ENCODE measurements around the gene LRRC27. TPM values are rescaled to one million over a fixed set of nuclear protein-coding genes. Genes with fewer than 3 reads are reported as not detected.

Gene LRRC27
- total RNA-seq, 2 experiments from 2014 or later, result 1.5 to 1.9 TPM

GRCh38 chr10:132326925-132327324 is 5.1 kb upstream of the LRRC27 start:
- peak overlapping the region; percentile 40 for H3K27ac Mint-ChIP-seq
- peak; percentile 71 for DNase-seq
- H3K9me3 Mint-ChIP-seq, result peaks cover 6% of the 10 kb centered on the region
- no peaks in the 10 kb centered on the region for H3K27me3 Mint-ChIP-seq (ENCODE audit: low read depth)
- CTCF ChIA-PET, result no interaction called here
- H3K36me3 Mint-ChIP-seq (ENCODE audit: low read depth), result peaks cover 52% of the 10 kb centered on the region
- intact Hi-C loops (cut with micrococcal nuclease), result no loop called here
- peaks cover 59% of the 10 kb centered on the region for H3K4me1 Mint-ChIP-seq (ENCODE audit: low read depth)
- no peak overlapping the region for H3K4me3 Mint-ChIP-seq

- Mint-ChIP-seq H3K27me3 (ENCODE audit: low read depth) (no peaks in the 10 kb centered on the region), H3K4me3 (no peak overlapping the region), H3K4me1 (ENCODE audit: low read depth) (peaks cover 66% of the 10 kb centered on the region), H3K27ac (peak overlapping the region; percentile 31), H3K9me3 (peaks cover 6% of the 10 kb centered on the region), H3K36me3 (ENCODE audit: low read depth) (peaks cover 53% of the 10 kb centered on the region)
- CTCF ChIA-PET, result no interaction called here
- DNase-seq, result no peak
- intact Hi-C loops (cut with micrococcal nuclease), result no loop called here
These were observed 3.9 kb upstream of the LRRC27 start for GRCh38 chr10:132328106-132328505.

DNA sequence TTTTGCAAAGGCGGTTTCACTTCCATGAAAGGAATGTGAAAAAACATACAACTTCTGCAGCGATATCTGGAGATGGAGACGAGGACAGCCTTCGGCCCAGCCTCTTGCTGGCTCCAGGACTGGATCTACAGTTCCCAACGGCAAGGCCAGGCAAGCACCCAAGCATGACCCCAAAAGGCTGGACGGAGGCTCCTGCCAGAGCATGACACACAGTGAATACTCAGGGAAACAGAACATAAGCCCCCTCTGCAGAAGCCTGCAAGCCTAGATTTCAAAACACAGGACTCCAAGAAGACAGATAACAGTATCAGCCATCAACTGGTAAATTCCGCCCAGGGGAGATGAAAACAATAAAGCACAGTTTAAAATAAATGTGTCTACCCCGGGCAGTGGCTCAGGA is 3.3 kb upstream of the LRRC27 start:
- H3K4me3 Mint-ChIP-seq, result no peak overlapping the region
- peaks cover 71% of the 10 kb centered on the region for H3K4me1 Mint-ChIP-seq (ENCODE audit: low read depth)
- H3K27ac Mint-ChIP-seq, result no peak overlapping the region
- H3K27me3 Mint-ChIP-seq (ENCODE audit: low read depth), result no peaks in the 10 kb centered on the region
- H3K9me3 Mint-ChIP-seq, result peaks cover 6% of the 10 kb centered on the region
- DNase-seq, result no peak
- peaks cover 53% of the 10 kb centered on the region for H3K36me3 Mint-ChIP-seq (ENCODE audit: low read depth)
- CTCF ChIA-PET, result no interaction called here
- intact Hi-C loops (cut with micrococcal nuclease), result no loop called here

DNA sequence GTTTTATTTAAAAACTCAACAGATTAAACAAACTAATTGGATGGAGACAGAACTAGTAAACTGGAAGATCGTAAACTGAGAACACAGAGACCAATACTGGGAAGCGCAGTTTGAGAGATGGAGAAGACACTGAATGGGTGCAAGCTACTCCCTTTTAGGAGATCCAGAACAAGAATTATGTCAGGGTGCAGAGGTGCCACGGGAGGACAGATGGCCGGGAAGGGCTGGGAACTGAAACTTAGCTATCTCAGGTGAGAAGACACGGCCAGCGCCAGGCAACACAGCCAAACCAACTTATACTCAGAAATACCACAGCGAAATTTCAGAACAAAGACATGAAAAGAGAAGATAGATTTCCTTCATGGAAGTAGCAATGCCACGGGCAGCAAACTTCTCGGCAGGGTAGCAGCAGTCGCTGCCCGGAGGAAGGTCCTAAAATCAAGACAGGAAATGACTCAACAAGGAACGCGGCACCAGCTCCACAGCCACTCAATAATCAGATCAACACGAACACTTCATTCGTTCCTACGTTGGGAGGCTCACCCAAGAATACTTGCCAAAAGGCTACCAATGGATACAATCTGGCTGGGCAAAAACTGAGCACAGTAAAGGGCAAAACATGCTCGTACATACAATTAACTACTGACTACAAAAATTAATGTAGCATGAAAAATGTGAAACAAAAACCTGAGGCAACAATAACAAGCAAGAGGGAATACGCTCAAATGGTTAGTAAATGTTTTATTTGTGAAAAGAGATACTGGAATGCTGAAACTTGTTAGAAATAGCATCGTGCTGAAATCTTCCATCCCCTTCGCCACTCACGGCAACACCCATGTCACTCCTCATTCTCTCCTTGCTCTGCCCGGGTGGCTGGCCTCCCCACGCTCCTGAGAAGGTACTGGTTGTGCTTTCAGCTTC is 2.2 kb upstream of the LRRC27 start:
- CTCF ChIA-PET, result interaction anchor here (0.7 kb wide), 1 partner anchor 296 kb away, joined by 4 read pairs; no protein-coding TSS in a partner anchor
- Mint-ChIP-seq H3K9me3 (peaks cover 6% of the 10 kb centered on the region), H3K4me1 (ENCODE audit: low read depth) (peaks cover 71% of the 10 kb centered on the region), H3K36me3 (ENCODE audit: low read depth) (peaks cover 48% of the 10 kb centered on the region), H3K27ac (peak overlapping the region; percentile 77), H3K27me3 (ENCODE audit: low read depth) (no peaks in the 10 kb centered on the region), H3K4me3 (peak overlapping the region; percentile 92)
- peak; percentile 53 for DNase-seq
- intact Hi-C loops (cut with micrococcal nuclease), result loop anchor here (1.0 to 10.0 kb wide), 7 partner anchors 10 to 429 kb away; partner anchors contain the start of genes BNIP3, INPP5A, PPP2R2D and PWWP2B

DNA sequence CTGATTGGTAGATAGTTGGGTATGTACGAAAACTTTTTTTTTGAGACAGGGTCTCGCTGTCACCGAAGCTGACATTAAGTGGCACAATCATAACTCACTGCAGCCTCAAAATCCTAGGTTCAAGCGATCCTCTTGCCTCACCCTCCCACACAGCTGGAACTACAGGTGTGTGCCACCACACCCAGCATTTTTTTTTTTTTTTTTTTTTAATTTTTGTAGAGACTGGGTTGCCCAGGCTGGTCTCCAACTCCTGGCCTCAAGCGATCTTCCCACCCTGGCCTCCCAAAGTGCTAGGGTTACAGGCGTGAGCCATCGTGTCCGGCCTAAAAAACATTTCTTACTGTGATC is 1.5 kb upstream of the LRRC27 start:
- Mint-ChIP-seq H3K4me1 (ENCODE audit: low read depth) (peaks cover 67% of the 10 kb centered on the region), H3K27ac (peak overlapping the region; percentile 77), H3K36me3 (ENCODE audit: low read depth) (peaks cover 44% of the 10 kb centered on the region), H3K27me3 (ENCODE audit: low read depth) (no peaks in the 10 kb centered on the region), H3K9me3 (peaks cover 6% of the 10 kb centered on the region), H3K4me3 (peak overlapping the region; percentile 92)
- intact Hi-C loops (cut with micrococcal nuclease), result loop anchor here (1.0 to 10.0 kb wide), 7 partner anchors 10 to 430 kb away; partner anchors contain the start of genes BNIP3, INPP5A, PPP2R2D and PWWP2B
- CTCF ChIA-PET, result no interaction called here
- no peak for DNase-seq

- no peak for DNase-seq
- H3K27ac Mint-ChIP-seq, result no peak overlapping the region
- no peaks in the 10 kb centered on the region for H3K27me3 Mint-ChIP-seq (ENCODE audit: low read depth)
- intact Hi-C loops (cut with micrococcal nuclease), result loop anchor here (5.0 to 10.0 kb wide), 2 partner anchors 175 to 348 kb away; partner anchors contain the start of gene BNIP3
- CTCF ChIA-PET, result no interaction called here
- H3K9me3 Mint-ChIP-seq, result peaks cover 3% of the 10 kb centered on the region
- peaks cover 63% of the 10 kb centered on the region for H3K4me1 Mint-ChIP-seq (ENCODE audit: low read depth)
- H3K4me3 Mint-ChIP-seq, result peak overlapping the region; percentile 92
- peaks cover 28% of the 10 kb centered on the region for H3K36me3 Mint-ChIP-seq (ENCODE audit: low read depth)
These were observed 401 bp downstream of the LRRC27 start for GRCh38 chr10:132332433-132332754.

- peaks cover 21% of the 10 kb centered on the region for H3K36me3 Mint-ChIP-seq (ENCODE audit: low read depth)
- no peaks in the 10 kb centered on the region for H3K27me3 Mint-ChIP-seq (ENCODE audit: low read depth)
- intact Hi-C loops (cut with micrococcal nuclease), result loop anchor here (5.0 to 10.0 kb wide), 2 partner anchors 176 to 349 kb away; partner anchors contain the start of gene BNIP3
- peak overlapping the region; percentile 92 for H3K4me3 Mint-ChIP-seq
- no peak overlapping the region for H3K27ac Mint-ChIP-seq
- peaks cover 55% of the 10 kb centered on the region for H3K4me1 Mint-ChIP-seq (ENCODE audit: low read depth)
- CTCF ChIA-PET, result no interaction called here
- H3K9me3 Mint-ChIP-seq, result no peaks in the 10 kb centered on the region
- no peak for DNase-seq
These were observed 1.4 kb downstream of the LRRC27 start for GRCh38 chr10:132333386-132333785.

GRCh38 chr10:132334631-132335188 is 2.7 kb downstream of the LRRC27 start:
- Mint-ChIP-seq H3K4me3 (no peak overlapping the region), H3K27ac (no peak overlapping the region), H3K36me3 (ENCODE audit: low read depth) (peaks cover 12% of the 10 kb centered on the region), H3K4me1 (ENCODE audit: low read depth) (peaks cover 43% of the 10 kb centered on the region), H3K9me3 (no peaks in the 10 kb centered on the region), H3K27me3 (ENCODE audit: low read depth) (no peaks in the 10 kb centered on the region)
- CTCF ChIA-PET, result no interaction called here
- no peak for DNase-seq
- intact Hi-C loops (cut with micrococcal nuclease), result loop anchor here (5.0 to 10.0 kb wide), 2 partner anchors 177 to 350 kb away; partner anchors contain the start of gene BNIP3

DNA sequence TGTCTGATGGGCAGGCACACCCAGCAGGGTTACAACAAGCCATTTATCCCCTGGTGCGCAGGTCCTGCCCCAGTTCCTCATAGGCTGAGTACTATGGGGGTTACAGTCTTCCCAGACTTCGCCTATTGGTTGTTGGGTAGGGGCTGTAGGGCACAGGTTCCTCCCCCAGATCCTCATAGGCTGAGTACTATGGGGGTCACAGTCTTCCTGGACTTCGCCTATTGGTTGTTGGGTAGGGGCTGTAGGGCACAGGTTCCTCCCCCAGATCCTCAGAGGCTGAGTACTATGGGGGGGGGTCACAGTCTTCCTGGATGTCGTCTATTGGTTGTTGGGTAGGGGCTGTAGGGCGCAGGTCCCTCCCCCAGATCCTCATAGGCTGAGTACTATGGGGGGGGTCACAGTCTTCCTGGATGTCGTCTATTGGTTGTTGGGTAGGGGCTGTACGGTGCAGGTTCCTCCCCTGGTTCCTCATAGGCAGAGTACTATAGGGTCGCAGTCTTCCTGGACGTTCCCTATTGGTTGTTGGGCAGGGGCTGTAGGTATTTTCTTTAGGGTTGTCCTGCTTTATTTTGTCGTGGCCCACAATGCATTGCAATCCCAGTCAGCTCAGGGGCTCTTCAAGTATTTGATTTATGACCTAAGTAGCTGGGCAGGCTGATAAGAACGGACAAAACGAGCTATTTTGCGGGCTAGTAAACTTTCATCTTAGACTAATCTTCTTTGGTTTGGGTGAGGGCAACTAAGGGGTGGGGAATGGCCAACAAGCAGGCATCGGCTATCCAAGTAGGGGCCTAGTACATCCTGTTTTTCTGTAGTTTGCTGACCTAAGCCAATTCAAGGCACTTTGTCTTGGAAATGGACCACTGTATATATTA is 3.4 kb downstream of the LRRC27 start:
- Mint-ChIP-seq H3K36me3 (ENCODE audit: low read depth) (peaks cover 5% of the 10 kb centered on the region), H3K27ac (no peak overlapping the region), H3K4me1 (ENCODE audit: low read depth) (peaks cover 36% of the 10 kb centered on the region), H3K27me3 (ENCODE audit: low read depth) (no peaks in the 10 kb centered on the region), H3K4me3 (no peak overlapping the region), H3K9me3 (no peaks in the 10 kb centered on the region)
- DNase-seq, result no peak
- intact Hi-C loops (cut with micrococcal nuclease), result loop anchor here (10.0 kb wide), 1 partner anchor 351 kb away; the partner anchor contains the start of gene BNIP3
- CTCF ChIA-PET, result no interaction called here

DNA sequence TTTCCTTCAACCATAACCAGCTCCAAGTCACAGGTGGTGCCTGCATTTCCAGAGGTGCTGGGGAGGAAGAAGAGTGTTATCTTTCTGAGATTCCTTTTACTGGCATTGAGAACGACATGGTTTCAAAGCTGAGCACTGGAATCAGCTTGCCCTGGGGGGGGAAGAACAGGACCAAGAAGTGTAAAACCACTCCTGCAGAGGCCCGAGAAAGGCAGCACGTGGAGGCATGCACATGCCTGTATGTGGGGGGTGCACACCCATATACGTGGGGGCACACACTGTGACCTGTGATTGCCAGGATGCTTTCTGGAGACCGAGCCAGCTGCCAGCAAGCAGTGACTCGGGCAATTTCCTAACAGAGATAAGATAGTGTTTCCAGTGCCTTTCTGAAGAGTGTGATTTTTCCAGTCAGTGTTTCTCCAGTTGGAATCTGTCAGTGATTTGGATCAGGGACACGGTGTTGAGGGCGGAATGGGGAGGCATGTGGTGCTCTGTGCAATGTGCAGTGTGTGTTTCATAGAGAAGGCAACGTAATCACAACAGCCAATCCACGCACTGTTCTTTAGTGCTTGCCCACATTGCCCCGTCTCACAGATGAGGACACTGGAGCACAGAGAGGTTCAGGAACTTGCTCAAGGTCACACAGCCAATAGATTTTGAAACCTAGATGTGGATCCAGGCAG is 4.2 kb downstream of the LRRC27 start:
- no peak overlapping the region for H3K27ac Mint-ChIP-seq
- H3K27me3 Mint-ChIP-seq (ENCODE audit: low read depth), result no peaks in the 10 kb centered on the region
- peaks cover 4% of the 10 kb centered on the region for H3K36me3 Mint-ChIP-seq (ENCODE audit: low read depth)
- DNase-seq, result no peak
- CTCF ChIA-PET, result no interaction called here
- no peaks in the 10 kb centered on the region for H3K9me3 Mint-ChIP-seq
- no peak overlapping the region for H3K4me3 Mint-ChIP-seq
- intact Hi-C loops (cut with micrococcal nuclease), result loop anchor here (10.0 kb wide), 1 partner anchor 351 kb away; the partner anchor contains the start of gene BNIP3
- peaks cover 33% of the 10 kb centered on the region for H3K4me1 Mint-ChIP-seq (ENCODE audit: low read depth)

GRCh38 chr10:132336919-132337407 is 5.0 kb downstream of the LRRC27 start:
- Mint-ChIP-seq H3K9me3 (peaks cover 1% of the 10 kb centered on the region), H3K36me3 (ENCODE audit: low read depth) (peaks cover 4% of the 10 kb centered on the region), H3K4me3 (peak overlapping the region; percentile 79), H3K27ac (no peak overlapping the region), H3K4me1 (ENCODE audit: low read depth) (peaks cover 28% of the 10 kb centered on the region), H3K27me3 (ENCODE audit: low read depth) (no peaks in the 10 kb centered on the region)
- intact Hi-C loops (cut with micrococcal nuclease), result loop anchor here (10.0 kb wide), 1 partner anchor 352 kb away; the partner anchor contains the start of gene BNIP3
- CTCF ChIA-PET, result no interaction called here
- DNase-seq, result peak; percentile 18
